GM18951 (cell line): Measurements from ENCODE around the gene VDAC1.

Experiments used
- POLR2A ChIP-seq: IDR thresholded peaks from 4 replicates; pipeline ENCODE4 v1.6.1; 2011; ENCODE audit warnings: mild to moderate bottlenecking; ENCODE audit not compliant: insufficient read length, insufficient read depth; ENCODE audit errors: extremely low read depth
- in situ Hi-C: fragments of 300-500 bp; cut with MboI; formaldehyde crosslinking; loops from one replicate; pipeline ENCODE4 v1.12.0; 2022; ENCODE audit warnings: low sequenced_read_pairs, mixed read lengths, inconsistent platforms; ENCODE audit not compliant: unreplicated experiment

The VDAC1 gene

DNA sequence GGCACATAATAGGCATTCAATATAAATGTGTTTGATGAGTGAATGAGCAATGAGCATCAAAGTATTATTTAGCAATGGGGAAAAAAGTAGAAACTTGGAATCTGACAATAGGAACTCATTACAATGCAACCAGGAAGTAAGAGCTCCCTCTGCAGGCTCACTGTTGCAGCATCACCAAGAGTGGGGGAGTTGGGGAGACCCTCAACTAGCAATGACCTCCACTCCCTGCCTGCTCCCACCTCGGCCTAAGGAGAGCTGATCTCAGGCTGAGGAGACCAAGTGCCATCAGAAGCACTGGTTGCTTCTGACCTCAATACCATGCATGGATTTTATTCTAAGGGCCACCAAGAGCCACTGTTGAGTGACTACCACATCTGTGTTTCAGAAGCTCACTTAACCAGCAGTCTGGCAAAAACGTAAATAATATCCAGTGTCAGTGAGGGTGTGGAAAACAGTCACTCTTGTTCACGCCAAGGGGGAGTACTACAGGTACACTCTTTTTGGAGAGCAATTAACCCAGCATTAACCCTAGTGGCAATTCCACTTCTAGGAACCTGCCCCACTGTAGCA is 8.0 kb downstream of the VDAC1 start:
- in situ Hi-C loops, result no loop called here
- no peak for TF ChIP-seq POLR2A

GRCh38 chr5:133995883-133996563 is 8.8 kb downstream of the VDAC1 start:
- TF ChIP-seq POLR2A, result no peak
- in situ Hi-C loops, result no loop called here

- no peak for TF ChIP-seq POLR2A
- in situ Hi-C loops, result no loop called here
Observed at GRCh38 chr5:133995341-133995740, 9.4 kb downstream of the VDAC1 start.

GRCh38 chr5:133994990-133995333 is 9.8 kb downstream of the VDAC1 start:
- in situ Hi-C loops, result no loop called here
- TF ChIP-seq POLR2A, result no peak

DNA sequence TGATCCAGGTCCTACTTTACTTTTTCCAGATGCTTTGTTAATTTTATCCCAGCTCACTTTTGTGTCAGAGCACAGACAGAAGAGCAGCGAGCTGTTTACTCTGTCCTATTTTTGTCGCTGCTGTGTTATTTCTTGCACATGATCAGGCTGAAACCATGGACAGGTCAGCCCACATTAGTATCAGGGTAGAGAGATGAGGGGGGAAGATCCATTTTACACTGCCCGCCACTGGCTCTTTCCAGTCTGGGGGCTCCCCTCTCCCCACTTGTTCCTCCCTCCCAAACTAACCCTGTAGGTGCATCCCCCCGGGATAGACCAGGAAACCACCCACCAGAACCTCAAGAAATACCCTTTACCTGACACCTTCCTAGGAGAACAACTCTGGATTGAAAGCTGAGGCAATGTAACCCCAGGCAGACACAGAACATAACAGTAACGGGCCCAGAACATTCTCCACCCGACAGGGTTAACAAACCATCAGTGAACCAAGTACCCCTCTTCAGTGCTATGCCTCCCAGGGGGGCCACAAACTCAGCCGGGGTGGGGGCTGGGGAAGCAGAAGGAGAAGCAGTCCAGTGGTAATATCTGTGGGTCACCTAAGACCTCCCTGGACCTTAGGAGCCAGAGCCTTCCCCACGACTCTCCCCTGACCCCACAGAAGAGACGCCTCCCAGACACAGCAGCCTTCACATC is 10.3 kb downstream of the VDAC1 start:
- no peak for TF ChIP-seq POLR2A
- in situ Hi-C loops, result no loop called here

DNA sequence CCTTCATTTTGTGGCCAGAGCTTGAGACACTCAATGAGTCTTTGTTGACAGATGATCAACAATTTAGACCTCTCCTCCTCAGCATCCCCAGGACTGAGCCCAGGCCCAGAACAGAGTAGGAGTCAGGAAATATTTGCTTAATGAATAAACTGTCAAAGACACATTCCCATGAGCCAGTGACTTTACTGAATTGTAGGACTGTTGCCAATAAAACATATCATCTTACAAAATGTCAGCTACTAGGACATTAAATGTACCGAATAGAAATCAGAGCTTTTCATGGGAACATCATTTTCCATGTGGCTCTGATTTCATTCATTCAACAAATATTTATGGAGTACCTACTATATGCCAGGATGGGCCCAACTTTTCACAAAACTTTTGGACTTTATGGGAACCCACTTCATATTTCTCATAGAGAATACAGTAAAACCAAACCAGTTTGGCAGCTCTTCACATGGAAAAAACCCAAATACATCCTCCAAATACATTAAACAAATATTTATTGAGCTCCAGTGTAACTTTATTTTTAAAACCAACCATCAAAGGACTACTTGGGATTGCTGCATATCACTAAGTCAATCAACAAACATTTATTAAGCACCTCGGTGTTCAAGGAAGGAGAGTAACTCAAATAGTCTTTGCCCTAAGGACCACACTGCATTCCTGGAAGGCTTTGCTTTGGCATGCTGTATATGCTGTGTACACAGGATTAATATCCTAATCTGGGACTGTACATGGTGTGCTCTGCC is 11.4 kb downstream of the VDAC1 start:
- TF ChIP-seq POLR2A, result no peak
- in situ Hi-C loops, result no loop called here

DNA sequence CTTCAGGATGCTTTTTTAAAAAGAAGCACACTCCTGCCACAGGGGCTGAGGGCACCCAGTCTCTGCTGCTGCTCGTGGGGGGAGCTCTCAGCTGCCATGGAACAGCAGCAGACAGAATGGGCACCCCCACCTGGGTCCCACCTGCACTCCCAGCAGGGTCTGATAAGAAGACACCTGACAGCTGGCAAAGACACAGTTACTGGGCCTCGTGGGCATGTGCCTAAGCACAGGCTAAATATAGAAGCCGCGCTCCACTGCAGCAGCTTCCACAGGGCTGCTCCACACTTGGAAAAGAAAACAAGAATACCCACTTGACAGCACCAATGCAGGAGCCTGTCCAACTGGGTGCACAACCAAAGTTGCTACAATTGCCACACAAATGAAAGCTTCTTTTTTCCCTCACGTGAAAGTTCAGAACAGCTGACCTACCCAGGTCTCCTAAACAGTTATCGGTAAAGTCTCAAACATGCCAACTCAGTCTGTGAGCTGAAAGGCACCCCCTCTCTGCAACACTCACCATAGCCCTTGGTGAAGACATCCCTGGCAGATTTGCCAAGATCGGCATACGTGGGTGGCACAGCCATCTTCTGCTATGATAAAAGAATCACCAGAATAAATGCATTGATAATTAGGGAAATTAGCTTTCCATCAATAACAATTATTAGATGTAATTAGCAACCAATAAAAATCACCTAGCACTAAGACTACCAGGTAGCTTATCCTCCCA is 12.2 kb downstream of the VDAC1 start:
- no peak for TF ChIP-seq POLR2A
- in situ Hi-C loops, result no loop called here

DNA sequence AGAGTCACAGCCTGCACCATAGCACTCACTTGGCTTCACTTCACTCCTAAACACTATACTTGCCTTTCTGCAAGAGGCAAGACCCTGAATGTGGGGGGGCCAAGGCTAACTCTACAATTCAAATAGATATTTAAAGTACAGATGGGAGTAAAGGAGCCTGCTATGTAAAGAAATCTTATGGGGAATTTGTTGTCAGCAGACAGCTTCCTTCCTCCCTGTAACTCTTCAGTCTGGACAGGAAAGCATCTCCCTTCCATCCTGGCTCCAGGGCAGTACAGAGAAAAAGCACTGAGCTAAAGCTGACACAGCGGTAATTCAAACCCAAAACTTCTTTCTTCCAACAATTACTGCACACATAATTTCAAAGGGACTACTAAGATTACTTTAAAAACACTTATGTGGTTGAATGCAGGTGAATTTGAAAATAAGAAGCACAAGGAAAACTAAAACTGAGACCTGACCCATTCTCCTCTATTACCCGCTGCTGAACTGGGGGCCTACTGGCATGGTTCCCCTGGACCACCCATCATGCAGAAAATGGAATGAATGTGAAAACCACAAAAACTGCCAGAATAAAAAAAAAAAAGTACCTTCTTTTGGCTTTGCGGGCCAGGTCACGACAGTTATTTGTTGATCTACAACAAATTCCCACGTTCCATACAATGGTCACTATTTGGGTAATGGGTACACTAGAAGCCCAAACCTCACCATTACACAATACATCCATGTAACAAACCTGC is 13.4 kb downstream of the VDAC1 start:
- in situ Hi-C loops, result no loop called here
- TF ChIP-seq POLR2A, result no peak

DNA sequence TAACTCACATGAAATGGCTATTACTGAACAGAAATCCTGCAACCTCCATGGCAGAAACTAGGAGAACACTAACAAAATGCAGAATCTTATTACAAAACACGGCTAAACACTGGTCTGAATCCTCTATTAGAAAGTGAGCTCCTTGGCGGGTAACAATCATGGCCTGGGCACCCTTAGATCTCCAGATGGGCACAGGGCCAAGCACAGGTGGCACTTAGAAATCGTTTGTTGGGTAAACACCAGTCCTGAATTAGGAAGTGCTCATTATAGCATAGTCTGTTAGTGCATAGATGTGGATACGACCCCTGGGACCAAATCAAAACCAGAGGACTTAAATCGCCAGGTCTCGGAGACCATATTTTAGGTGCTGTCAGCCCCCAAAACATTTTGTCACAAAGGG is 14.4 kb downstream of the VDAC1 start:
- no peak for TF ChIP-seq POLR2A
- in situ Hi-C loops, result no loop called here

- TF ChIP-seq POLR2A, result no peak
- in situ Hi-C loops, result no loop called here
Observed at GRCh38 chr5:133985540-133986180, 19.1 kb downstream of the VDAC1 start.

- in situ Hi-C loops, result no loop called here
- TF ChIP-seq POLR2A, result no peak
Observed at GRCh38 chr5:133983674-133984073, 21.1 kb downstream of the VDAC1 start.

- in situ Hi-C loops, result no loop called here
- no peak for TF ChIP-seq POLR2A
Observed at GRCh38 chr5:133981714-133982113, 23.1 kb downstream of the VDAC1 start.
